Activated naive CD4-positive, alpha-beta T cell treated with anti-CD3 and anti-CD28 coated beads, Interleukin-2, amount 10 ng/mL, durations not matched to agents 7 days and 5 days (primary cell): Measurements from ENCODE around the gene ARSI.

Source experiments
- CTCF ChIA-PET: fragments of 350-600 bp; sonication (Branson Sonifier 250); formaldehyde crosslinking; loops from one replicate; lab custom pipeline; 2021; ENCODE audit warnings: antibody characterized with exemption; lab: Charles Lee
- DNase-seq: peaks from one replicate; pipeline ENCODE4 v3.0.0-alpha.2; 2020
- H3K27ac Mint-ChIP-seq: one replicate; pipeline ENCODE4 v1.8.0; 2021; ENCODE audit warnings: mild to moderate bottlenecking, moderate library complexity, mixed read lengths
- H3K27me3 Mint-ChIP-seq: one replicate; pipeline ENCODE4 v1.8.0; 2021; ENCODE audit warnings: mild to moderate bottlenecking, mixed read lengths
- H3K36me3 Mint-ChIP-seq: one replicate; pipeline ENCODE4 v1.8.0; 2021; ENCODE audit warnings: mixed read lengths
- H3K4me1 Mint-ChIP-seq: one replicate; pipeline ENCODE4 v1.8.0; 2021; ENCODE audit warnings: mixed read lengths
- H3K4me3 Mint-ChIP-seq: one replicate; pipeline ENCODE4 v1.8.0; 2021; ENCODE audit warnings: mild to moderate bottlenecking, moderate library complexity, mixed read lengths
- H3K9me3 Mint-ChIP-seq: one replicate; pipeline ENCODE4 v1.8.0; 2021; ENCODE audit warnings: mixed read lengths

Gene ARSI

GRCh38 chr5:150265870-150266383 is 36.8 kb downstream of the ARSI start:
- DNase-seq = no peak
- H3K27me3 Mint-ChIP-seq = peaks cover 14% of the 10 kb centered on the region
- H3K9me3 Mint-ChIP-seq = no peaks in the 10 kb centered on the region

GRCh38 chr5:150264667-150265603 is 37.8 kb downstream of the ARSI start:
- CTCF ChIA-PET = no interaction called here
- no peaks in the 10 kb centered on the region for H3K4me1 Mint-ChIP-seq

More at GRCh38 chr5:150265870-150266383, 36.8 kb downstream of the ARSI start:
- H3K4me3 Mint-ChIP-seq = no peak overlapping the region
- CTCF ChIA-PET = no interaction called here
- no peak overlapping the region for H3K27ac Mint-ChIP-seq
- no peaks in the 10 kb centered on the region for H3K36me3 Mint-ChIP-seq
- H3K4me1 Mint-ChIP-seq = no peaks in the 10 kb centered on the region

GRCh38 chr5:150263801-150264621 is 38.7 kb downstream of the ARSI start:
- H3K27ac Mint-ChIP-seq = no peak overlapping the region
- H3K36me3 Mint-ChIP-seq = no peaks in the 10 kb centered on the region
- CTCF ChIA-PET = no interaction called here

More at GRCh38 chr5:150264667-150265603, 37.8 kb downstream of the ARSI start:
- Mint-ChIP-seq H3K27ac (no peak overlapping the region), H3K4me3 (no peak overlapping the region), H3K9me3 (no peaks in the 10 kb centered on the region), H3K27me3 (peaks cover 17% of the 10 kb centered on the region), H3K36me3 (no peaks in the 10 kb centered on the region)
- DNase-seq = no peak

GRCh38 chr5:150263375-150263775 is 39.3 kb downstream of the ARSI start:
- no peaks in the 10 kb centered on the region for H3K36me3 Mint-ChIP-seq
- H3K4me3 Mint-ChIP-seq = no peak overlapping the region
- H3K27me3 Mint-ChIP-seq = peaks cover 17% of the 10 kb centered on the region
- no peak for DNase-seq
- CTCF ChIA-PET = interaction anchor here (1.3 kb wide), 1 partner anchor 10 kb away, joined by 3 read pairs; no protein-coding TSS in a partner anchor
- H3K4me1 Mint-ChIP-seq = no peaks in the 10 kb centered on the region
- no peak overlapping the region for H3K27ac Mint-ChIP-seq
- H3K9me3 Mint-ChIP-seq = no peaks in the 10 kb centered on the region

More at GRCh38 chr5:150263801-150264621, 38.7 kb downstream of the ARSI start:
- H3K4me1 Mint-ChIP-seq = no peaks in the 10 kb centered on the region
- no peak overlapping the region for H3K4me3 Mint-ChIP-seq
- no peak for DNase-seq
- H3K9me3 Mint-ChIP-seq = no peaks in the 10 kb centered on the region
- H3K27me3 Mint-ChIP-seq = peaks cover 17% of the 10 kb centered on the region

- no peak overlapping the region for H3K27ac Mint-ChIP-seq
- CTCF ChIA-PET = interaction anchor here (0.6 to 1.3 kb wide), 2 partner anchors 11 to 216 kb away, joined by 3 read pairs; no protein-coding TSS in a partner anchor
- no peaks in the 10 kb centered on the region for H3K36me3 Mint-ChIP-seq
- no peak for DNase-seq
- H3K4me1 Mint-ChIP-seq = no peaks in the 10 kb centered on the region
- peaks cover 17% of the 10 kb centered on the region for H3K27me3 Mint-ChIP-seq
- no peaks in the 10 kb centered on the region for H3K9me3 Mint-ChIP-seq
- no peak overlapping the region for H3K4me3 Mint-ChIP-seq
Observed at GRCh38 chr5:150262502-150262901, 40.2 kb downstream of the ARSI start.

- H3K27ac Mint-ChIP-seq = no peak overlapping the region
- H3K27me3 Mint-ChIP-seq = peaks cover 12% of the 10 kb centered on the region
- CTCF ChIA-PET = no interaction called here
- H3K9me3 Mint-ChIP-seq = no peaks in the 10 kb centered on the region
- no peaks in the 10 kb centered on the region for H3K4me1 Mint-ChIP-seq
- no peak overlapping the region for H3K4me3 Mint-ChIP-seq
- no peaks in the 10 kb centered on the region for H3K36me3 Mint-ChIP-seq
- DNase-seq = no peak
Observed at GRCh38 chr5:150261231-150261630, 41.5 kb downstream of the ARSI start.

GRCh38 chr5:150258130-150258529 is 44.6 kb downstream of the ARSI start:
- CTCF ChIA-PET = interaction anchor here (1.5 kb wide), 1 partner anchor 10 kb away, joined by 3 read pairs; no protein-coding TSS in a partner anchor

GRCh38 chr5:150257424-150257823 is 45.3 kb downstream of the ARSI start:
- no peak overlapping the region for H3K4me3 Mint-ChIP-seq
- H3K27ac Mint-ChIP-seq = no peak overlapping the region
- H3K36me3 Mint-ChIP-seq = no peaks in the 10 kb centered on the region
- peaks cover 5% of the 10 kb centered on the region for H3K27me3 Mint-ChIP-seq
- H3K4me1 Mint-ChIP-seq = no peaks in the 10 kb centered on the region
- CTCF ChIA-PET = no interaction called here
- DNase-seq = no peak
- no peaks in the 10 kb centered on the region for H3K9me3 Mint-ChIP-seq

More at GRCh38 chr5:150258130-150258529, 44.6 kb downstream of the ARSI start:
- peaks cover 5% of the 10 kb centered on the region for H3K27me3 Mint-ChIP-seq
- H3K4me3 Mint-ChIP-seq = no peak overlapping the region
- no peaks in the 10 kb centered on the region for H3K9me3 Mint-ChIP-seq
- H3K36me3 Mint-ChIP-seq = no peaks in the 10 kb centered on the region
- H3K4me1 Mint-ChIP-seq = no peaks in the 10 kb centered on the region
- no peak for DNase-seq
- H3K27ac Mint-ChIP-seq = no peak overlapping the region

GRCh38 chr5:150256410-150257064 is 46.2 kb downstream of the ARSI start:
- no peaks in the 10 kb centered on the region for H3K4me1 Mint-ChIP-seq
- no peaks in the 10 kb centered on the region for H3K9me3 Mint-ChIP-seq
- no peak overlapping the region for H3K4me3 Mint-ChIP-seq
- CTCF ChIA-PET = no interaction called here
- no peaks in the 10 kb centered on the region for H3K36me3 Mint-ChIP-seq
- no peak overlapping the region for H3K27ac Mint-ChIP-seq
- no peak for DNase-seq
- H3K27me3 Mint-ChIP-seq = peaks cover 5% of the 10 kb centered on the region

- H3K27me3 Mint-ChIP-seq = peaks cover 2% of the 10 kb centered on the region
Observed at GRCh38 chr5:150255659-150256409, 46.9 kb downstream of the ARSI start.

GRCh38 chr5:150254774-150255173 is 47.9 kb downstream of the ARSI start:
- Mint-ChIP-seq H3K27ac (no peak overlapping the region), H3K36me3 (no peaks in the 10 kb centered on the region), H3K4me3 (no peak overlapping the region), H3K4me1 (no peaks in the 10 kb centered on the region), H3K9me3 (no peaks in the 10 kb centered on the region), H3K27me3 (peaks cover 5% of the 10 kb centered on the region)
- CTCF ChIA-PET = no interaction called here
- no peak for DNase-seq

More at GRCh38 chr5:150255659-150256409, 46.9 kb downstream of the ARSI start:
- Mint-ChIP-seq H3K4me1 (no peaks in the 10 kb centered on the region), H3K36me3 (no peaks in the 10 kb centered on the region), H3K9me3 (no peaks in the 10 kb centered on the region), H3K4me3 (no peak overlapping the region), H3K27ac (no peak overlapping the region)
- no peak for DNase-seq
- CTCF ChIA-PET = no interaction called here

- DNase-seq = no peak
- CTCF ChIA-PET = no interaction called here
- Mint-ChIP-seq H3K9me3 (no peaks in the 10 kb centered on the region), H3K27ac (no peak overlapping the region), H3K4me1 (no peaks in the 10 kb centered on the region), H3K27me3 (peaks cover 6% of the 10 kb centered on the region), H3K36me3 (no peaks in the 10 kb centered on the region), H3K4me3 (no peak overlapping the region)
Observed at GRCh38 chr5:150254363-150254762, 48.3 kb downstream of the ARSI start.
